Measurements from ENCODE around the gene TBC1D22A.

The TBC1D22A gene

GRCh38 chr22:46746620-46747019, 15.8 kb upstream of the TBC1D22A start:
- H3K27ac ChIP-seq (ENCODE audit: low read depth, low read length, poor library complexity, severe bottlenecking): no peak overlapping the region
- H3K4me3 ChIP-seq (ENCODE audit: low read depth, low read length, poor library complexity, severe bottlenecking): no peak overlapping the region
- no peak overlapping the region for H3K4me2 ChIP-seq (ENCODE audit: low read length)
- no peak overlapping the region for H2AFZ ChIP-seq (ENCODE audit: low read length)
- no peaks in the 10 kb centered on the region for H3K9me2 ChIP-seq (ENCODE audit: low read depth, low read length)
- H3K9ac ChIP-seq (ENCODE audit: low read length): no peak overlapping the region
- H3F3A ChIP-seq (ENCODE audit: insufficient read depth, low read length): no peaks in the 10 kb centered on the region
- H3K9me3 ChIP-seq (ENCODE audit: low read length): 0 out of 2 replicates have a peak, but pooled peaks cover 5% of the 10 kb centered on the region
- H3K36me3 ChIP-seq (ENCODE audit: insufficient read depth, low read length): no peaks in the 10 kb centered on the region; the same call in 1 of the 2 replicates
- H4K20me1 ChIP-seq (ENCODE audit: insufficient read depth, low read length): no peaks in the 10 kb centered on the region
- no peaks in the 10 kb centered on the region for H3K27me3 ChIP-seq (ENCODE audit: insufficient read depth, low read length)
- no peak for TF ChIP-seq EZH2 (IDR thresholded peaks at IDR 0.05; ENCODE audit: borderline replicate concordance, low read length)
- no peak for TF ChIP-seq CTCF (IDR thresholded peaks at IDR 0.05; ENCODE audit: low read length)
- H3K79me2 ChIP-seq (ENCODE audit: insufficient read depth, low read length): no peaks in the 10 kb centered on the region
- H3K4me1 ChIP-seq (ENCODE audit: insufficient read depth, low read length, severe bottlenecking): peaks cover 9% of the 10 kb centered on the region

- Histone ChIP-seq H2AFZ (ENCODE audit: low read length) (no peak overlapping the region), H3K36me3 (ENCODE audit: insufficient read depth, low read length) (no peaks in the 10 kb centered on the region; the same call in 1 of the 2 replicates), H3K4me3 (ENCODE audit: low read depth, low read length, poor library complexity, severe bottlenecking) (no peak overlapping the region), H3K79me2 (ENCODE audit: insufficient read depth, low read length) (no peaks in the 10 kb centered on the region), H3K9me3 (ENCODE audit: low read length) (0 out of 2 replicates have a peak, but pooled peaks cover 4% of the 10 kb centered on the region), H3F3A (ENCODE audit: insufficient read depth, low read length) (no peaks in the 10 kb centered on the region), H4K20me1 (ENCODE audit: insufficient read depth, low read length) (no peaks in the 10 kb centered on the region), H3K27me3 (ENCODE audit: insufficient read depth, low read length) (no peaks in the 10 kb centered on the region), H3K4me1 (ENCODE audit: insufficient read depth, low read length, severe bottlenecking) (peaks cover 9% of the 10 kb centered on the region), H3K9me2 (ENCODE audit: low read depth, low read length) (no peaks in the 10 kb centered on the region), H3K4me2 (ENCODE audit: low read length) (no peak overlapping the region), H3K27ac (ENCODE audit: low read depth, low read length, poor library complexity, severe bottlenecking) (no peak overlapping the region), H3K9ac (ENCODE audit: low read length) (no peak overlapping the region)
- TF ChIP-seq EZH2 (IDR thresholded peaks at IDR 0.05; ENCODE audit: borderline replicate concordance, low read length): no peak
- TF ChIP-seq CTCF (IDR thresholded peaks at IDR 0.05; ENCODE audit: low read length): no peak
Observed at GRCh38 chr22:46747646-46748045, 14.8 kb upstream of the TBC1D22A start.

- Histone ChIP-seq H2AFZ (ENCODE audit: low read length) (no peak overlapping the region), H3K79me2 (ENCODE audit: insufficient read depth, low read length) (no peaks in the 10 kb centered on the region), H3K27me3 (ENCODE audit: insufficient read depth, low read length) (no peaks in the 10 kb centered on the region), H3K9me3 (ENCODE audit: low read length) (no peaks in the 10 kb centered on the region), H3K9ac (ENCODE audit: low read length) (no peak overlapping the region), H3K4me3 (ENCODE audit: low read depth, low read length, poor library complexity, severe bottlenecking) (no peak overlapping the region), H3F3A (ENCODE audit: insufficient read depth, low read length) (no peaks in the 10 kb centered on the region), H3K36me3 (ENCODE audit: insufficient read depth, low read length) (no peaks in the 10 kb centered on the region), H3K27ac (ENCODE audit: low read depth, low read length, poor library complexity, severe bottlenecking) (no peak overlapping the region), H3K9me2 (ENCODE audit: low read depth, low read length) (no peaks in the 10 kb centered on the region), H3K4me2 (ENCODE audit: low read length) (no peak overlapping the region), H3K4me1 (ENCODE audit: insufficient read depth, low read length, severe bottlenecking) (peaks cover 9% of the 10 kb centered on the region), H4K20me1 (ENCODE audit: insufficient read depth, low read length) (no peaks in the 10 kb centered on the region)
- TF ChIP-seq CTCF (IDR thresholded peaks at IDR 0.05; ENCODE audit: low read length) (no peak), EZH2 (IDR thresholded peaks at IDR 0.05; ENCODE audit: borderline replicate concordance, low read length) (no peak)
Observed at GRCh38 chr22:46748206-46748907, 14.1 kb upstream of the TBC1D22A start.
